Spleen (tissue), 11 donors: ENCODE data around the gene TPK1. TPM values are rescaled to one million over a fixed set of nuclear protein-coding genes. Genes with fewer than 3 reads are reported as not detected.

ENCODE experiments used
- DNase-seq: peaks from one replicate; pipeline ENCODE4 v3.0.0-alpha.2; 2020
- H3K27ac ChIP-seq, 8 donors: fragments of 200-600 bp; sonication (generic) in 7 of 8; 1 replicate in 4 of 8; 2 replicates in 4 of 8; pipeline versions ENCODE4 v1.5.0 to v1.8.0; 2016 to 2021; ENCODE audit warnings: inconsistent platforms in 4 of 8, mild to moderate bottlenecking in 4 of 8, moderate library complexity in 1 of 8
- H3K27me3 ChIP-seq, 7 donors: fragments of 200-600 bp; sonication (generic) in 6 of 7; replicated peaks in 1 of 7; 1 replicate in 4 of 7; 2 replicates in 3 of 7; pipeline versions ENCODE4 v1.5.0 to v1.8.0; 2016 to 2021; ENCODE audit warnings: inconsistent platforms in 3 of 7, mild to moderate bottlenecking in 1 of 7
- H3K36me3 ChIP-seq, 6 donors: fragments of 200-600 bp; sonication (generic) in 5 of 6; 1 replicate in 4 of 6; 2 replicates in 2 of 6; pipeline versions ENCODE4 v1.5.0 to v1.8.0; 2016 to 2021; ENCODE audit warnings: inconsistent platforms in 2 of 6
- H3K4me1 ChIP-seq, 6 donors: fragments of 200-600 bp; sonication (generic) in 5 of 6; 1 replicate in 3 of 6; 2 replicates in 3 of 6; pipeline versions ENCODE4 v1.5.0 to v1.8.0; 2016 to 2021; ENCODE audit warnings: inconsistent platforms in 3 of 6
- H3K4me3 ChIP-seq, 8 donors: fragments of 200-600 bp; sonication (generic) in 7 of 8; 1 replicate in 4 of 8; 2 replicates in 4 of 8; pipeline versions ENCODE4 v1.5.0 to v1.8.0; 2016 to 2021; ENCODE audit warnings: inconsistent platforms in 4 of 8, mild to moderate bottlenecking in 4 of 8, moderate library complexity in 2 of 8
- H3K9me3 ChIP-seq, 8 donors: fragments of 200-600 bp; sonication (generic) in 7 of 8; 1 replicate in 4 of 8; 2 replicates in 4 of 8; pipeline versions ENCODE4 v1.5.0 to v1.8.0; 2016 to 2021; ENCODE audit warnings: inconsistent platforms in 4 of 8
- POLR2A ChIP-seq, 3 donors: fragments of 450-650 bp; IDR thresholded peaks; one replicate each; pipeline ENCODE4 v1.5.1; 2017; ENCODE audit warnings: antibody characterized with exemption in 3 of 3, mild to moderate bottlenecking in 1 of 3
- POLR2AphosphoS5 ChIP-seq, 3 donors: sonication (generic); formaldehyde crosslinking; IDR thresholded peaks; one replicate each; pipeline ENCODE4 v1.5.1; 2017; ENCODE audit warnings: antibody characterized with exemption in 3 of 3
- WGBS, 5 donors: extraction: QIAGEN DNeasy Blood & Tissue Kit in 3 of 5; methylation state at CpG; one replicate each; pipeline versions ENCODE4 v1.1.5 to v1.1.7; 2013 to 2018; 5-methylcytosine and 5-hydroxymethylcytosine counted together
- intact Hi-C: fragments of 100-400 bp; cut with DNase I; formaldehyde crosslinking; loops from one replicate; pipeline ENCODE4 v1.15.0; 2023; ENCODE audit warnings: low total_unique reads
- polyA plus RNA-seq, 3 donors: library from polyadenylated mRNA; stranded (reverse); fragments of 200-250 nt; gene quantifications; one replicate each; pipeline ENCODE4 v1.2.1, GENCODE V29; 2013
- total RNA-seq, 7 donors: library from RNA; depleted of rRNA in 3 of 7; stranded (reverse); fragments of >200 nt in 3 of 7; fragmentation: NEBNext Ultra II Directional in 4 of 7; extraction: Animal tissue kit (Norgen Biotek cat#: 25700) in 4 of 7; gene quantifications; one replicate each; pipeline versions ENCODE4 v1.1.0 to v1.2.1, GENCODE V29; 2016 to 2021
- TF ChIP-seq, protein P1 (sequence below), 11 experiments: fragments of 200-600 bp in 7 of 11; fragments of 450-650 bp in 4 of 11; sonication (generic) in 4 of 11; IDR thresholded peaks in 8 of 11; conservative IDR thresholded peaks in 3 of 11; 1 replicate in 7 of 11; 2 replicates in 4 of 11; pipeline versions ENCODE4 v1.4.0 to v1.8.0; 2016 to 2021; ENCODE audit warnings: antibody characterized with exemption in 11 of 11, inconsistent platforms in 4 of 11, mild to moderate bottlenecking in 1 of 11
- donor health status: healthy with polysubstance abuse.
- donor health status: DM: no; HTN: no; CAD: no; lungs with moderate emphysema.
- donor health status: DM: no; HTN: no; CAD: no.
- donor health status: Bipolar disorder and iron deficiency.
- donor health status: healthy.
- donor health status: DM: no; HTN: no; CAD: no.
- donor health status: DM: yes; HTN: yes; CAD: no.

Gene TPK1
- total and polyA plus RNA-seq, 10 donors, result 8.9 to 30.2 (median 17.8) TPM

DNA sequence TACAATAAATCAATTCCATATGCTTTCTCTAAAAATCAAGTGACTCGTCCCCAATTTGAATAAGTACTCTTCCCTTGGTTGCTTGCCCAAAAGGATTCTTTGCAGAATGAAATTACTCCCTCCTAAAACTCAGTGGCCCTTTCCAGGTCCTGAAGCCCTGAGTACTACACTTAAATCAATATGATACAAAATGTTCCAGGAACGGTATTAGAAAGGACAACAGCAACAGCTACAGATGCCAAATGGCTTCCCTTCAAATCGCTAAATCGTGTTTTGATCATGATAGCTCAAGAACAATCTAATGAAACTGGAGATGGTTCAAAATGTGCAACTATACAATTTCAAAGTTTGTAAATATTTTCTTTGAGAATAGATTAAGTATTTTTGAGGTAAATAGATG, 59.4 kb downstream of the TPK1 start:
- no peak for DNase-seq
- Histone ChIP-seq H3K4me1 (peaks cover 0 to 16% (median 0%) of the 10 kb centered on the region in 6 donors), H3K27ac (no peak overlapping the region), H3K9me3 (no peaks in the 10 kb centered on the region), H3K36me3 (no peaks in the 10 kb centered on the region), H3K27me3 (no peaks in the 10 kb centered on the region), H3K4me3 (no peak overlapping the region)
- intact Hi-C loops, result no loop called here
- WGBS, 5 donors, result 71 to 96% (median 87%) methylated on average over 4 of the region's 4 CpGs
- TF ChIP-seq, protein P1, sequence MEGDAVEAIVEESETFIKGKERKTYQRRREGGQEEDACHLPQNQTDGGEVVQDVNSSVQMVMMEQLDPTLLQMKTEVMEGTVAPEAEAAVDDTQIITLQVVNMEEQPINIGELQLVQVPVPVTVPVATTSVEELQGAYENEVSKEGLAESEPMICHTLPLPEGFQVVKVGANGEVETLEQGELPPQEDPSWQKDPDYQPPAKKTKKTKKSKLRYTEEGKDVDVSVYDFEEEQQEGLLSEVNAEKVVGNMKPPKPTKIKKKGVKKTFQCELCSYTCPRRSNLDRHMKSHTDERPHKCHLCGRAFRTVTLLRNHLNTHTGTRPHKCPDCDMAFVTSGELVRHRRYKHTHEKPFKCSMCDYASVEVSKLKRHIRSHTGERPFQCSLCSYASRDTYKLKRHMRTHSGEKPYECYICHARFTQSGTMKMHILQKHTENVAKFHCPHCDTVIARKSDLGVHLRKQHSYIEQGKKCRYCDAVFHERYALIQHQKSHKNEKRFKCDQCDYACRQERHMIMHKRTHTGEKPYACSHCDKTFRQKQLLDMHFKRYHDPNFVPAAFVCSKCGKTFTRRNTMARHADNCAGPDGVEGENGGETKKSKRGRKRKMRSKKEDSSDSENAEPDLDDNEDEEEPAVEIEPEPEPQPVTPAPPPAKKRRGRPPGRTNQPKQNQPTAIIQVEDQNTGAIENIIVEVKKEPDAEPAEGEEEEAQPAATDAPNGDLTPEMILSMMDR (IDR thresholded peaks at IDR 0.05 in 8 of 11, conservative IDR thresholded peaks at IDR 0.05 in 3 of 11), result no peak
- TF ChIP-seq POLR2AphosphoS5 (IDR thresholded peaks at IDR 0.05), result no peak
- no peak for TF ChIP-seq POLR2A (IDR thresholded peaks at IDR 0.05)

DNA sequence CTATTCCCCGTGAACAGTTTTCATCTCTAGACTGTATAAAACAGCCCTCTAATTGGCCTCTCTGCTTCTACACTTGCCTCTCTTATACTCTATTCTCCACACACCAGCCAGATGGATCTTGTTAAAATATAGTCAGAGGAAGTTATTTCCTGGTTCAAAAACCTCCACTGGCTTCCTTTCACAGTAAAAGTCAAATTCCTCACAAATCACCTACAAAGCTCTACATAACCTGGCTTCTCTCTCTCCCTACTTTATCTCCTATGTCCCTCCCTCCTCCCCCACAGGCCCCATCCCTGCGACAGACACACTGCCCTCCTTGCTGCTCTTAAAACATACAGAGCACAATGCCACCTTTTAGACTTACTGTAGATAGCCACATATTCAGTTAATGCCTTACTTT, 60.1 kb downstream of the TPK1 start:
- H3K36me3 ChIP-seq, result no peaks in the 10 kb centered on the region
- TF ChIP-seq, protein P1 (IDR thresholded peaks at IDR 0.05 in 8 of 11, conservative IDR thresholded peaks at IDR 0.05 in 3 of 11), result no peak
- TF ChIP-seq POLR2A (IDR thresholded peaks at IDR 0.05), result no peak
- no peak for TF ChIP-seq POLR2AphosphoS5 (IDR thresholded peaks at IDR 0.05)
- intact Hi-C loops, result no loop called here
- H3K4me1 ChIP-seq, result peaks cover 0 to 23% (median 2%) of the 10 kb centered on the region in 6 donors
- no peak overlapping the region for H3K4me3 ChIP-seq
- no peak overlapping the region for H3K27ac ChIP-seq
- no peak for DNase-seq
- H3K9me3 ChIP-seq, result no peaks in the 10 kb centered on the region
- 53 to 69% (median 58%) methylated on average over 2 of the region's 2 CpGs for WGBS, 5 donors
- no peaks in the 10 kb centered on the region for H3K27me3 ChIP-seq

DNA sequence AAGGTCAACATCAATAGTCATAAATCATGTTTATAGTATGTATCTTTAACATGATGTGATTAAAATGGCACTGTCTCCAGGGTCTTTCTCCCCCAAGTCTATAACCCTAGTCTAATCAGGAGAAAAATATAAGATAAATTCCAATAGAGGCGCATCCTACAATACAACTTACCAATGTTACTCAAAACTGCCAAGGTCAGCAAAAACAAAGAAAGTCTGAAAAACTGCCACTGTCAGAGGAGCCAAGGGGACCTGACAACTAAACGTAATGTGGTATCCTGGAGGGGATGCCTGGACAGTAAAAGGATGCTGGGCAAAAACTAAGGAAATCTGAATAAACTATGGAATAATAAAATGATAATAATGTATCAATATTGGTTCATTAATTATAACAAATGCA, 63.9 kb downstream of the TPK1 start:
- Histone ChIP-seq H3K36me3 (no peaks in the 10 kb centered on the region), H3K4me1 (peaks cover 0 to 18% (median 2%) of the 10 kb centered on the region in 6 donors), H3K4me3 (no peak overlapping the region), H3K9me3 (no peaks in the 10 kb centered on the region), H3K27ac (no peak overlapping the region), H3K27me3 (no peaks in the 10 kb centered on the region)
- DNase-seq, result no peak
- intact Hi-C loops, result no loop called here
- TF ChIP-seq, protein P1 (IDR thresholded peaks at IDR 0.05 in 8 of 11, conservative IDR thresholded peaks at IDR 0.05 in 3 of 11), result no peak
- TF ChIP-seq POLR2A (IDR thresholded peaks at IDR 0.05), result no peak
- TF ChIP-seq POLR2AphosphoS5 (IDR thresholded peaks at IDR 0.05), result no peak
- WGBS, 5 donors, result 84 to 94% (median 87%) methylated on average over 2 of the region's 2 CpGs

DNA sequence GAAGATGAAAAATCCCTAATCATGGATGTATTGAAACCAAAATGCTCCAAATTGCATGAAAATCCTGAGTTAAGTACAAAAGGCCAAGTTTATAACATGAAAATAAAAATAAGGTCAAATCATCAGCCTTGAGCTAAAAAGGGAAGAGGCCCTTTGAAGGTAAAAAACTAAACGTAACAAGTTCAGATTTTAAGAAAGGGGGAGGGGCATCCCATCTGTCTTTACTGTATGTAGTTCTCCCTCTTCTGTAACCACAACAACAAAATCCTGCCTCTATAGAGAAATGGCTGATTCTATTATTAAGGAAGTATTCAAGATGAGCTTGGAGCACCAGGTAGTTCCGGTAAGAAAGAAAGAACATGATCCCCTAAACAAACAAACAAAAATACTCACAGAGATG, 64.7 kb downstream of the TPK1 start:
- H3K36me3 ChIP-seq, result no peaks in the 10 kb centered on the region
- no peak overlapping the region for H3K4me3 ChIP-seq
- intact Hi-C loops, result no loop called here
- no peak for DNase-seq
- no peaks in the 10 kb centered on the region for H3K27me3 ChIP-seq
- 22 to 46% (median 37%) methylated on average over 2 of the region's 2 CpGs for WGBS, 5 donors
- H3K9me3 ChIP-seq, result no peaks in the 10 kb centered on the region
- no peak overlapping the region for H3K27ac ChIP-seq
- peaks cover 0 to 17% (median 2%) of the 10 kb centered on the region in 6 donors for H3K4me1 ChIP-seq
- TF ChIP-seq, protein P1 (IDR thresholded peaks at IDR 0.05 in 8 of 11, conservative IDR thresholded peaks at IDR 0.05 in 3 of 11), result no peak
- TF ChIP-seq POLR2AphosphoS5 (IDR thresholded peaks at IDR 0.05) (no peak), POLR2A (IDR thresholded peaks at IDR 0.05) (no peak)
